NCI-H1092 treated with DMSO at 0.1 percent for 48 hours (cell line): Measurements from ENCODE around the gene SLC8A2.
"Not testable (repeated sequence)": the region's sequence is repeated elsewhere in the genome, so short reads cannot be mapped to it uniquely, and the experiment has no call there.

Experiments
- DNase-seq: peaks from one replicate; lab custom pipeline; 2025; lab: John Stamatoyannopoulos, UW

The SLC8A2 gene

GRCh38 chr19:47487551-47488515, 16.1 kb upstream of the SLC8A2 start:
- DNase-seq = no peak

GRCh38 chr19:47486900-47487299, 15.2 kb upstream of the SLC8A2 start:
- no peak for DNase-seq

- DNase-seq = not testable (repeated sequence)
Measured at GRCh38 chr19:47486220-47486619, 14.5 kb upstream of the SLC8A2 start.

GRCh38 chr19:47485210-47485609, 13.5 kb upstream of the SLC8A2 start:
- DNase-seq = no peak

DNA sequence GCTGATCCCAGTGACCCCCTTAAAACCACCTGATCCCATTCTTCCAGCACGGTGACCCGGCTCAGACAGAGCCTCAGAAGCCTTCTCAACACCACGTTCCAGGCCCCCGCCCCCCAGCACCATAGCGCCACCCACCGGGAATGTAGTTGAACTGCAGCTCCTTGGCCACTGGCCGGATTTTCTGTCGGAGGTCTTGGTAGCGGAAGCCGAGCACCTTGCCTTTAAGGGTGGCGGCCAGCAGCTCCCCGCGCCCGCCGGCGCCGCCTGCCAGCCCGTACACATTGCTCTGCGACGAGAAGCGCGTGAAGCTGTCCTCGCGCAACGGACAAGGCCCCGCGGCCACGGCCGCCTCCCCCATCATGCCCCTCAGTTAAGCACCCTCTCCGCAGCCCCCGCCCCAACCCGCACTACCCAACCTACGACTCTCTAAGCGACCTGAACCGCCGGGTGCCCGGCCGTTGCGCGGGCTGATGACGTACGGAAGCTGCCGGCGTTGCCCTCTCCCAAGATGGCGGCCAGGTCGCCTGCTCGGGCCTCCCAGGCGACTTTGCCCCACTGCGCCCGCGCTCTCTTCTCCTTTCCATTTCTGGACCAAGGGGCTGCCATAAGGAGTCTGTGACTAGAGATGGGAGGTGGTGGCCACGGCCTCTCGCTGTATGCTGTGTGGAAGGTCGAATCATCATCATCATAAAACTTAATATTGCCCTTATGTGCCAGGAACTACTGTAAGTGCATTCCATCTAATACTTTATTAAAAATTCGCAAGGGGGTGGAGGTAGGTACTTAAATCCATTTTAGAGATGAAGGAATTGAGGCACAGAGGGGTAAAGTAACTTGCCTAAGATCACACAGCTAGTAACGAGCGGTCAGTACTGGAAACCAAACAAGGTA, 12.4 kb upstream of the SLC8A2 start, which contains the start of gene KPTN:
KPTN (minus strand) TSS at position 420 of the 891 bp plus-strand sequence; CDS start at position 361, 59 bp downstream.
- peak; percentile 88 for DNase-seq

GRCh38 chr19:47483200-47483599, 11.5 kb upstream of the SLC8A2 start:
- DNase-seq = no peak

GRCh38 chr19:47481460-47482052, 9.9 kb upstream of the SLC8A2 start:
- DNase-seq = no peak

DNA sequence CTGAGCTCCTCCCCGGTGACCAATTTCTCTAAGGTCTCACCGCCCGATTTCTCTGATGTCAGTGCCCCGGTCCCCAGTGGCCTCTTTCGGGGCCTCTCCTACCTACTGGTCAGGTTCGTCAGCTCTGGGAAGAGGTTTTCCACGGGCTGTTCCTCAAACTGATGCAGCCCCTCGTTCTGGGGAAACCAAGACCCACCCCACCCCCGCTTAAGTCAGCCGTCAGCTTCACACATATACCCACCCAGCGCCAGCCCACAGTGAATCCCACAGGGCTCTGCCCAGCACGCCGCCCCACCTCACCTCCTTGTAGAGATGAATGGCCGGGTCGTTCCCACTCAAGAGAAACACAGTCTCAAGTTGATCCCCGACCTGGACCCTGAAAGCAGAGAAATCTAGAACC, 9.0 kb upstream of the SLC8A2 start:
- no peak for DNase-seq

- no peak for DNase-seq
Measured at GRCh38 chr19:47479701-47480503, 8.2 kb upstream of the SLC8A2 start.

DNA sequence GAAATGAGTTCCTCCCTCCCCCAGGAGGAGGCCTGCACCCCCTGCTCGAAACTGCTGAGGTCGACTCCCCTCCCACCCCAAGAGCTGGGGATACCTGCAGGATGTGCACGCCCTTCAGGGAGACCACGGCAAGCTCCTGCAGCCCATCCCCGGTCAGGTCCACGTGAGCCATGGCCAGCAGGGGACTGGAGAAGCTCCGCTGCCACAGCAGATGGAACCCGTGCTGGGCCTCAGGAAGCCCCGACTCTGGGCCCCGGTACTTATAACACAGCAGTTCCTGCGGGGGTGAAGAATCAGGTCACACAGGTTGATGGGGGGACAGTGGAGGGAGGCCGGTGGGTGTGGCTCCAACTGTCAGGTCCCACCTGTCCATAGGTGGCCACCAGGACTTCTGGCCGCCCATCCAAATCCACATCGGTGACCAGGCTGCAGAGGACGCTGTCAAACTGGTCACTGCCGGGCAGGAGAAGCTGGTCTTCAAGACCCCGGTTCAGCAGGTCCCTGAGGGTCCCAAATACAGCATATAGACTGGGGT, 4.8 kb upstream of the SLC8A2 start:
- DNase-seq = no peak

GRCh38 chr19:47475465-47475864, 3.8 kb upstream of the SLC8A2 start:
- DNase-seq = no peak

- no peak for DNase-seq
Measured at GRCh38 chr19:47473336-47473735, 1.6 kb upstream of the SLC8A2 start.

- no peak for DNase-seq
Measured at GRCh38 chr19:47471381-47471732, 336 bp downstream of the SLC8A2 start.

- DNase-seq = no peak
Measured at GRCh38 chr19:47470447-47471195, 1.1 kb downstream of the SLC8A2 start.

GRCh38 chr19:47469719-47470118, 2.0 kb downstream of the SLC8A2 start:
- DNase-seq = peak; percentile 14

GRCh38 chr19:47469363-47469700, 2.4 kb downstream of the SLC8A2 start:
- no peak for DNase-seq

GRCh38 chr19:47467914-47468313, 3.8 kb downstream of the SLC8A2 start:
- no peak for DNase-seq

- DNase-seq = no peak
Measured at GRCh38 chr19:47465957-47466356, 5.7 kb downstream of the SLC8A2 start.

- no peak for DNase-seq
Measured at GRCh38 chr19:47464675-47465419, 6.8 kb downstream of the SLC8A2 start.

- DNase-seq = no peak
Measured at GRCh38 chr19:47461876-47462275, 9.8 kb downstream of the SLC8A2 start.
